GM21825 (cell line): ENCODE measurements around the gene SCN3A.

Experiments used
- ATAC-seq: cut with Tn5 transposase; IDR thresholded peaks from one replicate; pipeline ENCODE4 v1.9.1; 2021; ENCODE audit warnings: mild to moderate bottlenecking, moderate library complexity; ENCODE audit not compliant: unreplicated experiment

The SCN3A gene

DNA sequence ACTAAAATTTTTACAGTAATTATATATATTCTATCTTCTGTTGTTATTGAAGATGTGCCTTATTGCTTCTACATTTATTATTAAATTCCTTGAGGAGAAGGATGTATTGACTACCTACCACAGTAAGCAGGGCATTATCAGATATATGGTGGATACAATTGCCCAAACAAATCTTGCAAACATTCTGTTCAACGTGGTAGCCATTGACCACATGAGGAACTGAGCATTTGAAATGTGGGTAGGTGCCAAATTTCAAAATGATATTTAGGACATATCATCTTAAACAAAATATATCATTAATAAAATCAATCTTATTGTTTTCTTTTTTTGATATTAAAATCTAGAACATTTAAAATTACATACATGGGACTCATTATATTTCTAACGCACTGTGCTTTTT, 11.1 kb downstream of the SCN3A start:
- no peak for ATAC-seq

DNA sequence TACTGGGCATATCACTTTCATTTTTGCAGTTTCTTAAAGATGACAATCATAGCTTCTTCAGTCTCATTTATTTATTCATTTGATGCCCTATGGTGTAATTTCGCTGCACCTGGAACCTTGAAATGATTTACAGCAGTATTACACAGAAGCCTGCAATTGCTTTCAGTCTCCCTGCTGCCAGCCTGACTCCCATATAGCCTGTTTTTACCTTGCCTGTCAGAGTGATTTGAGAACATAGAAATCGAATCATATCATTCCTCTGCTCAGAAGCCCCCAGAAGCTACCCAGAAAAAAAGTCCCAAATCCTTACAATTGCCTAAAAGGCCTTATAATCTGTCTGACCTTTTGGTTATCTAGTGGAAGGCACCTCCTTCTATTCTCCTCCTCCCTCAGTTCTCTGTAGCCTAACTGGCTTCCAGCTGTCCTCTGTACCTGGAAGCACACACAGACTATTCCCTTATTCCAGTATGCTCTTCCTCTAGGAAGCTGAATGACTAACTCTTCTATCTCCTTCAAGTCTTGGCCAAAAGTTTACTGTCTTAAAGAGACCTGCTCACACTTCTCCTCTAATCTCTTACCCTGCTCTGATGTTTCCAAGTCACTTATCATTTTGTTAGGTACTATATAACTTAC, 12.6 kb downstream of the SCN3A start:
- no peak for ATAC-seq

DNA sequence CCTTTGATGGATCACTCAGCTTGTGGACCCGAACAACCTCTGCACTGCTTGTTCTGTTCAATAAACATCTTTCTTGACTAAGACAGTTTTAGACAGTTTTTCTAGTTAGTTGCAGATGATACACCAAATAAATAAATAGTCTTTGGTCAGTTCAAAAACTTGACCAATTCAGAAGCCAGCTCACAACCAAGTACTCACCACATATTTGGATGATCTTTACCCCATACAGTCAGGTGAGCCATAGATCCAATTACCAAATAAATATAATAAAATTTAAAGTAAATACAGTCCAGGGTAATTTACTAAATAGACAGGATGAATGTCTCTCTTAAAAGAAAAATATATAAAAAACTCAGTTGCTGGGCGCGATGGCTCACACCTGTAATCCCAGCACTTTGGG, 18.2 kb downstream of the SCN3A start:
- ATAC-seq, result no peak

DNA sequence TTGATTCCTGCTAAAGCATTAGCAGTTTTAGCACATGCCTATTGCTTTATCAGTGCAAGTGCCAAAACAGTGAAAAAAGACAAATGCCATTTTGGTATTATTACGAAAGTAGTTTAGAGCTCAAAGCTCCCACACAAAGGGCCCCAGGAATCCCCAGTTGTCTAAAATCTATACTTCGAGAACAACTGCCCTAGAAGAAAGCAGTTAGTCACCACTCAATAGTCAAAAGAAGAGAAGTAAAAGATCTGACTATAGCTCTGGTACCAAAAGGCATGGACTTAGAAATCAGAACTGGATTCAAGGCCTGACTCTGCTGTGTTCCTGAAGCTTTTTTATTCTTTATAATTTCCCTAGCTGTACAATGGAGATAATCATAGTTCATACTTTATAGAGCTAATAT, 21.8 kb downstream of the SCN3A start:
- ATAC-seq, result no peak

DNA sequence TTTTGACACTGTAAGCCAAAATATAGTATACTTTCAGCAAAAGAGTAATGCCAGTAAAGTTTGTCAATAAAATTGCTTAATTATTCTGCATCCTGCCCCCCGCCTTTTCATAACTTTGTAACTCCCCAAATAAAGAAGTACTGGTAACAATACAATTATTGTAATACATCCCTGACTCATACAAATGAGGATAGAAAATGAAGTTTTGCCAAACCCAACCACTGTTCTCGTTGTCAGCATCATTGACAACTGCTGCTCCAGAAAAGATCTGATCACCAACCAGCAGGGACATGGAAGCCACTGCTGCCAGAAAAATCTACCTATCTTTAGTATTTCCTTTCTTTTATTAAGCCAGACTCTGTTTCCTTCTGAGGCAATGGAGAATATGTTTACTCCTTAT, 27.1 kb downstream of the SCN3A start:
- no peak for ATAC-seq

DNA sequence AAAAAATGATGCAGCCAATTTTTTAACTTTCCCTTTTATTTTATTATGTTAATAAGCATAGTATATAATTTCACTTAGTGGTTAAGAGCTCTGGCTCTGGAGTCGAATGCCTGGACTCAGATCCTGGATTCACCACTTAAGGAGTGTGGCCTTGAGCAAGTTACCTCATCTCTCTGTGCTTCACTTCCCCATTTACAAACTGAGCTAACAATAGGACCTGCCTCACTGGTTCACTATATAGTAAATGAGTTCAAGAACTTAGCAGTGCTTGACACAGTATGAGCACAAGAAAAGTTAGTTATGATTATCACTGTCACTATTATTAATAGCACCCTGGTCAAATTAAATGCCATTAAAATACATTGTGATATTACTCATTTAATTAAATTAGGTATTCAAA, 30.6 kb downstream of the SCN3A start:
- no peak for ATAC-seq

DNA sequence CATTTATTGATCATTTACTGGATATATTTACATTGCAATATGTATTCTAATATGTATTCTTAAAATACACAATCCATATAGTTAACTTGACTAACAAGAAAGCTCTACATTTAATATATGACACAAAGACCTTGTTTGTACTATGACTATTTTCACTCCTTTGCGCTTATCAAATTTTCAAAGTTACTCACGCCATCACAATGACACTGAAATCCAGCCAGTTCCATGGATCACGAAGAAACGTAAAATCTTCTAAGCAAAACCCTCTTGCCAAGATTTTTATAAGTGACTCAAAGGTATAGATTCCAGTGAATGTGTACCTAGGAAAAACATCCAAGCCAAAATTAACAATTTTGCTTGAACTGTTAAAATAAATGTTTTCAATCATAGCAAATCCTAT, 39.6 kb downstream of the SCN3A start:
- no peak for ATAC-seq

DNA sequence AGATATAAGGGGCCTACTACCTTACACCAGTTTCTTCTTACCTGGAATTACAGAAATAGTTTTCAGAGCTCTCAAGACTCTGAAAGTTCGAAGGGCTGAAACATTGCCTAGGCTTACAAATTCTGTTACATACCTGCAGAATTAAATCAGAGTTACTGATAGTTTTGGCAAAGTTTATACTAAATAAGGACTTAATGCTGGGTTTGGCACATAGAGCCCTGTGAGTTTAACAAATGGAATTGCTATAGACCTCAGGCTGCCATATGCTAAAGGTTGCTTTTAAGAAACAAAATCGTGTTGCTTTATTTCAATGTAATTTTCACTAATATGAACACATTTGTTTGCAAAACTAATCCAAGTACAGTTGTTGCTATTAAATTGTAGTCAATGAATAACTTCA, 40.1 kb downstream of the SCN3A start:
- no peak for ATAC-seq

DNA sequence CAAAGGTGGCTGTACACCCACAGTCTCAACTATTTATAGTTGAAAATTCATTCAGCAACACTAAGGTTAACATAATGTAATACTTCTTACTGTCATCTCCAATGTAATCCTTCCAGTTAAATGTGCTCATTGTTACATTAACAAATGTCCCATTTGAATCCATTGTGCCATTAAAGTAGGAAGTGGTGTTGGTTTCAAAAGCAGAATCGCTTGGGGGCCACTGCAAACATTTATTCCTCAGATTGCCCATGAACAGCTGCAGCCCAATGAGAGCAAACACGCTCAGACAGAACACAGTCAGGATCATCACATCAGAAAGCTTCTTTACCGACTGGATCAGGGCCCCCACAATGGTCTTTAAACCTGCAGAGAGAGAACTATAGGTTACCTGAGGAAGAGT, 41.4 kb downstream of the SCN3A start:
- no peak for ATAC-seq

DNA sequence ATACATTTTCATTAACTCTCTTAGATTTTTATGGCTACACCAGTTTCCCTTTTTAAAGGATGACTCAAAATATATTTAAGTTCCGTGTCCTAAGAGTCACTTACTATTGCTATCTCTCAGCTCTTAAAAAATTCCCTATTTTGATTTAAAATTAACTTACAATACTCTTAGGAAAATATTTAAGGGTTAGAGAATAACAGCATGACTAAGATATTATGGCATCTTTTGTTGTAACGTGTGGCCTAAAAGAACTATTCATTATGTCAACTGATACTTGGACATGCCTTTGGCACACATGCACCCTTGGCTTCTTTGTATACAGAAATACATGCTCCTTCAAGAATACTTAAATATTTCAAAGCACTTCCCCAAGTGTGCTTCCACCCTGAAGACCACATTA, 42.3 kb downstream of the SCN3A start:
- no peak for ATAC-seq

DNA sequence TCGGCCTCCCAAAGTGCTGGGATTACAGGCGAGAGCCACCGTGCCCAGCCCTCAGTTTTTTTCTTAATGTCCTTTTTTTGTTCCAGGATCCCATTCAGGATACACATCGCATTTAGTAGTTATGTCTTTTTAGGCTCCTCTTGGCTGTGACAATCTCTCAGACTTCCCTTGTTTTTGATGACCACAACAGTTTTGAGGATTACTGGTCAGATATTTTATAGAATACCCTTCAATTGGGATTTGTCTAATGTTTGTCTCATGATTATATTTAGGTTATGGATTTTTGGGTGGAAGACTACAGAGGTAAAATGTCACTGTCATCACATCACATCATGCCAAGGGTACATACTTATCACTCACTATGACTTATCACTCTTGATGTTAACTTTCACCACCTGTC, 46.7 kb downstream of the SCN3A start:
- ATAC-seq, result no peak

DNA sequence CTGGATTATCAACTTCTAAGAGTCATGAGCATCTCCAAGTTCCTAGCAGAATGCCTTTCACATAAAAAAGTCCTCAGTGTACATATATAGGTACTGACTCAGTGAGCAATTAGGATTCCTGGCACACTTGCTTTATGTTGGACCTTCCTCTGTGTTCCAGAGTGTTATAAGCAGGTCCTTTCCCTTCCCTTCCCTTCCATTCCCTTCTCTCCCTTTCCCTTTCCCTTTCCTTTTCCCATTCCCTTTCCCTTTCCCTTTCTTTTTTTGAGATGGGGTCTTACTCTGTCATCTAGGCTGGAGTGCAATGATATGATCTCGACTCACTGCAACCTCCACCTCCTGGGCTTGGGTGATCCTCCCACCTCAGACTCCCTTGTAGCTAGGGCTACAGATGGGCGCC, 48.7 kb downstream of the SCN3A start:
- ATAC-seq, result no peak

DNA sequence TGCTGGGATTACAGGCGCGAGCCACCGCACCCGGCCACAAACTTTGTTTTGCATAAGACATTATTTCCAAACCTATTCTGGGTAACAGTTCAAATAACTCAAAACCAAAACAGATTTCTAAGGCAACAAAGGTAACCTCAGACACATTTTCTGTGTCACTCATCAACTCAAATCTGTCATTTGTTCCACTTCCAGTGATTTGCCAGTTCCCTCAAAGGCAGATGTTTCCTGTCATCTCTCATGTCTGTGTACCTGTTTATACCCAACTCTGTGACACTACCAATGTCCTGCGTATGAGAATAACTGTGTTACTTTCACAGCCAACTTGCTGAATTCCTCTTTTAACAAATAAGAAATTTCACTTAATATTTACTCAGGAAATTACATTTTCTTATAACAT, 54.4 kb downstream of the SCN3A start:
- peak; percentile 91 for ATAC-seq

DNA sequence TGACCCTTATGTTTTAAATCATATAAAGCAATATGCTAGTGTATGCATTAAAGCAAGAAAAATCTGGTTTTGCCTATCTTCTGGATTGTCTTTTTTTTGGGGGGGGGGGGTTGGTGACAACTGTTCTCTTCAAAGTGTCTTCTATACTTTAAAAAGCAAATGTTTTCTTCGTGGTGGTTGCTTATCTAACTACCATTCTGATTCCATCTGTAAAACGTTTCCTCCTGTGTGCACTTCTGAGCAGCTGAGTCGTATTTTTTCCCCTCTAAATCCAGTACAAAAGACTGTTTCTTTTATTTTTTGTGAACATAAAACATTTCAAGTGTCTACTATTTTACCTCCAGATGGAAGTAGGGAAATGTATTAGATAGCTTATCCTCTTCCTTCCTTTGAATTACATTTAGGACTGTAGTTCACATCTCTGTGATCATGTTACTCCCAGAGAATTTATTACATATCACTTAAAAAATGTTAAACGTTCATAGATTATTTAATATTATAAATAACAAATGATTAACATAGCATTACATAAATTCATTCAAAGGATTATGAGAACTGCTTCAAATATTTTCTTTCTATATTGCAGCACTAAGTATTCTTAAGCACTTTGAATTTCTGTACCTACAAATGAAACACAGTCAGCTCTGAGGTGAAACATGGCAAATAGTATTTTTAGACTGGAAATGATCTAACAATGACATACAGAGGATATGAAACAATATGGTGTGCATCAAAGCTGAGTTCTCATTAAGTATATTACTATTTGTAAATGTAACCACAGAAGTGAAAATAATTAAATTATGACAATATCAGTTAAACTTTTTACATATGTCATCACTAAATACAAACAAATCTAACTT, 56.4 kb downstream of the SCN3A start:
- no peak for ATAC-seq

DNA sequence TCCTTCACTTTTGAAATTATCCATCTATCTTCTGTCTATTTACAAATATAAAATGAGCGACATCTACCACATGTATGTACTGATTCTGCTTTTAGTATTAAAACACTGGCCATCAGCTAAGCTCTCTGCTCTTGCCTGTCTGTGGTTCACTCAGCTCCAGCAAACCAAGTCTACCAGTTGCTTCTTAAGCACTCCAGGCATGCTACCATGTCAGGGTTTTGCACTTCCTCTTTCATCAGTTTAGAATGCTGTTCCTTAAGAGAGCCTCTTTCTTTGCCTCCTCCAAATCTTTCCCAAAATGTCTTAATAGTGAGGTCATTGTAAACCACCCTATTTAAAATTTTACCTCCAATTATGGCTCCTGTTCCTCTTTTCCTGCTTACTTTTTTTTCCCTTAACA, 59.5 kb downstream of the SCN3A start:
- ATAC-seq, result peak; percentile 69

DNA sequence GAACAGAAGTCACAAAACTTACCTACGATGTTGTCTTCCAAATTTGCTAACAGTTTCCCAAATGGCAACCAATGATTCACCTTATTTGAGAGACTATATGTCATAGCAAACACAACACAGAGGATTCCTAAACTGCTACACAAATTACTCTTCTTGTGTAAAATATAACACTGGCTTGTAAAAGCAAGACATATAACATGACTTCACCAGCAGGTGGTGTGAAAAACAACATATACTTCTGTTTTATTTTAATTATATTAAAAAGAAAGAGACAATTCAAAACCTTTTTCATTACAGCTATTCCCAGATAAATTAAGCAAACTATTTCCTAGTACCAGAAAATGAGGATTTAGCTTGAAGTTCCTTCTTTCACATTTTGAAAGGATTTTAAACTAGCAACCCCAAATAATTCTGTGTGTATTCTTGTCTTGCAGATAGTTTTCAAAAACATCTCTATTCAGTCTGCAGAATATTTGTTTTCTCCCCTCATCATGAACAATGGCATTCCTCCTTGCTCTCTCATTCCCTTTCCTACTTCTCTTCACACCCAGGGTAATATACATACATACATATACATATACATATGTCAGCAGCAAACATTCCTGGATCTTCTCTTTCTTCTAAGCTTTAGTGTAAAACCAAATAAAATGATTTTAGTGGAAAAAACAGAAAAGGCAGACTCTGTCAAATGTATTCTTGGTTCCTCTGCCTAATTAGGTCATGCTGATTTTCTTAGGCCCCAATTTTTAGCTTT, 62.1 kb downstream of the SCN3A start:
- no peak for ATAC-seq

DNA sequence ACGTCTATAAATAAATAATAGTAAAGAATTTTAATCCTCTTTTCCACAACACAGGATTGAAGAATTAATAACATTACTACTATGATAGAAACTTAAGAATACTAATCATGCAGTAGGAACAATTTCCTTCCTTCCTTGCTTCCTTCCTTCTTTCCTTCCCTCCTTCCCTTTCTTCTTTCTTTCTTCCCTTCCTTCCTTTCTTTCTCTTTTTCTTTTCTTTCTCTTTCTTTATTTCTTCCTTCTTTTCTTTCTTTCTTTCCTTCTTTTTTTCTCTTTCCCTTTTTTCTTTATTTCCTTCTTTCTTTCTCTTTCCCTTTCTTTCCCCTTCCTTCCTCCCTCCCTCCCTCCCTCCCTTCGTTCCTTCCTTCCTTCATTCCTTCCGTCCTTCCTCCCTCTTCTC, 77.6 kb downstream of the SCN3A start:
- no peak for ATAC-seq

DNA sequence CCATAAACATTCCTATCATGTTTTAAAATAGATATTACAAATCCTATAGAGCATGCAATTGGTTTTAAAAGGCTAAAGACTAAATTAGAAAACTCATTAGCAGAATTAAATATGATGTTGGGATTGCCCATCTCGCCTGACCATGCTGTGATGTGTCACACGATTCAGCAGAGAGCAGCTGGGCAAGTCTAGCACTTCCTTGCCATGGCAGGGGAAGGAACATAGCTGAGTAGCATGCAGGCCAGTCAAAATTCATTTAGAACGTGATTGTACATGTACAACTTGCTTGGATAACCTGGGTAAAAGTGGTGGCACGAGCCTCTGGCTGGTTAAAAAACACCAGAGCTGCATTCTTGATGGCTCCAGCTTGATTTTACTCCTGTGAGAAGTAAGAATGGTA, 81.3 kb downstream of the SCN3A start:
- ATAC-seq, result no peak

DNA sequence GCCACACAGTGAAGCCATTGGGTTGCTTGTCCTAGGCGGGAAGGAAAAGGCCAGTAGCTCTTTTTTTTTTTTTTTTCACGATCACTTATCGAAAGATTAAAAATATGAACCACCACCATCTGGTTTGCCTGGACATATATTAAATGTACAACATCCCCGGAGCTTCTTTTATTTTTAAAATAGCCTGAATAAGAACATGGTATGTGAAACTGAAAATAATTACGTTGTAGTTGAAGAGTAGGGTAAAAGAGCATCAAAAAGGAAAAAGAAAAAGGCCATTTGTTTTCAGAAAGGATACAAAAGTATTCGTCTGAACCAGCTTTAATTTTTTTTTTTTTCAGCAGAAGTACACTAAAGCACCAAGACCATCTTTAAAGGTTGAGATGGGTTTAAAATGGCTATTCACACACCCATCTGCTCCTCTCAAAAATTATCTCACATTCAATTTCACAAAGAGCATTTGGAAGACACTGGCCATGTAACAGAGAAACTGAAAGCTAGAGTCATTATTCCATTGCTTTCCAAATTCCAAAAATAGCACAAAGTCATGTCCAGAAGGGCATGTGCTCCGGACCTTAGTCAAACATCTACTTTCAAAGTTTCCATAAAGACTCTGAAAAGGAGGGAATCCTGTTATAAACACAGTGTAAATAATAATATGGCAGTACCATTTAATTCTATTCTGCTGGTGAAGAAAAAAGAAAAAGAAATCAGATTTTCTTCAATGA, 82.9 kb downstream of the SCN3A start:
- no peak for ATAC-seq

DNA sequence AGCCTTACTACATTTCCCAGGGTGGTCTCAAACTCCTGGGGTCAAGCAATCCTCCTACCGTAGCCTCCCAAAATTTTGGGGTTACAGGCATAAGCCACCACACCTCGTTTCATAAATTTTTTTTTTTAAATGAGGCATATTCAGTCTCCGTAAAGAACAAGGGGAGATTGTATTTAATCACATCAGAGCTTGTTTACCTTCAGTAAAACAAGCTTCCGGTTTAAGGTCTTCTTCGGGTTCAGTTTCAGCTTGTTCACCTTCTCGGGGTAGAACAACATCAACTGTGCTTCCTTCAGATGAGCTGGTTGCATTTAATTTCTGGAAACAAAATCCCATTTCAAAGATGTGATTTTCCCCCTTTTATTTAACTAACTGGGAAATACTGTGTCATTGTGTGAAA, 88.6 kb downstream of the SCN3A start:
- no peak for ATAC-seq

DNA sequence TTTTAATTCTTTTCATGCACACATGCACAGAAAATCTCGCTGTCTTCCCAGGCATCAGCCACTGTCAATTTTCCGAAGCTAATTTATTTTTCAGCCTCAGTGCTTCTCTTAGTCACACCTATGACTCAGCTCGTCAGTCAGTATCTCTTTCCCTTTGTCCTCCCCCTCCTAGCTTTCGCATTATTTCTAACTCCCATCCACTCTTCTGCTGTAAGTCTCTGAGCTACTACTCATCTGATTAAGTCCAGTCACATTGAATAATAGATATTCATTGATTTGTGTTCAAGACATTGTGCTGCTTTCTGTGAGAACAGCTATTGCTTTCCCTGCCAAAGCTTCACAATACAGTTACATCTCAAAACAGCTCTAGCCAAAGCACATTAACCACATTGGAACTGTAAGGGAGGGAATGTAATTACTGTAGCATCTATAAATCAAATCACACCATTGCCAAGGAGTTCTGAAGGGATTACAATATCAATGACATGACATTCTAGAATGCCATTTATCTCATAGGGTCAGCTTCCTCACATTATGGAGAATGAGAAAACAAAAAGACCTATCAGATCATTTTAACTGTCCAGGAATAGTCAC, 89.4 kb downstream of the SCN3A start:
- no peak for ATAC-seq
